Endometrial microvascular endothelial cells (primary cell): ENCODE data around the gene RHOG. TPM values are rescaled to one million over a fixed set of nuclear protein-coding genes. Genes with fewer than 3 reads are reported as not detected.
"Not testable (repeated sequence)": the region's sequence is repeated elsewhere in the genome, so short reads cannot be mapped to it uniquely, and the experiment has no call there.

Source experiments
- in situ Hi-C: cut with HindIII; loops from 2 replicates; pipeline ENCODE4 v1.10.0; 2017; ENCODE audit warnings: low sequenced_read_pairs, low pct_unique_long_range_greater_than_20kb; ENCODE audit errors: inconsistent ontology term
- total RNA-seq: library from RNA; depleted of rRNA; stranded (reverse); fragments of >200 nt; gene quantifications from one replicate; pipeline ENCODE4 v1.2.3, GENCODE V29; 2015; ENCODE audit errors: inconsistent ontology term

Gene RHOG
- total RNA-seq, 1 donor from 2014 or later, result 76.6 TPM

GRCh38 chr11:3823303-3823702, 17.5 kb downstream of the RHOG start:
- in situ Hi-C loops, result no loop called here

- in situ Hi-C loops, result no loop called here
Measured at GRCh38 chr11:3822312-3822711, 18.4 kb downstream of the RHOG start.

GRCh38 chr11:3820971-3821370, 19.8 kb downstream of the RHOG start:
- in situ Hi-C loops, result no loop called here

GRCh38 chr11:3817181-3817800, 23.5 kb downstream of the RHOG start:
- in situ Hi-C loops, result no loop called here

- in situ Hi-C loops, result no loop called here
Measured at GRCh38 chr11:3816673-3817072, 24.1 kb downstream of the RHOG start.

GRCh38 chr11:3815845-3816244, 24.9 kb downstream of the RHOG start:
- in situ Hi-C loops, result no loop called here

- in situ Hi-C loops, result not testable (repeated sequence)
Measured at GRCh38 chr11:3814832-3815231, 25.9 kb downstream of the RHOG start.

GRCh38 chr11:3810951-3811350, 29.8 kb downstream of the RHOG start:
- in situ Hi-C loops, result no loop called here

- in situ Hi-C loops, result no loop called here
Measured at GRCh38 chr11:3810446-3810845, 30.3 kb downstream of the RHOG start.

- in situ Hi-C loops, result no loop called here
Measured at GRCh38 chr11:3809624-3809928, 31.2 kb downstream of the RHOG start.

GRCh38 chr11:3808861-3809623, 31.7 kb downstream of the RHOG start:
- in situ Hi-C loops, result no loop called here

- in situ Hi-C loops, result no loop called here
Measured at GRCh38 chr11:3807909-3808860, 32.6 kb downstream of the RHOG start, which contains the start of gene PGAP2. Gene PGAP2 (plus strand): TSS chr11:3808560. CDS start chr11:3811260, 2,700 bp downstream.

GRCh38 chr11:3803726-3804495, 36.8 kb downstream of the RHOG start:
- in situ Hi-C loops, result no loop called here

GRCh38 chr11:3802011-3802790, 38.6 kb downstream of the RHOG start:
- in situ Hi-C loops, result no loop called here

- in situ Hi-C loops, result no loop called here
Measured at GRCh38 chr11:3799873-3800272, 40.9 kb downstream of the RHOG start.

GRCh38 chr11:3799143-3799542, 41.6 kb downstream of the RHOG start:
- in situ Hi-C loops, result no loop called here

GRCh38 chr11:3797329-3798090, 43.2 kb downstream of the RHOG start, which contains the start of gene NUP98:
Gene NUP98 (minus strand): TSS chr11:3797554. CDS start chr11:3782117, 15,437 bp downstream.
- in situ Hi-C loops, result no loop called here
